ENCODE measurements around the gene AUTS2. TPM values are rescaled to one million over a fixed set of nuclear protein-coding genes. Genes with fewer than 3 reads are reported as not detected.

Gene AUTS2
- total RNA-seq, 1 experiment from 2014 or later: 42.1 TPM

- H3K9me3 ChIP-seq (ENCODE audit: low read depth, low read length, poor library complexity, severe bottlenecking): no peaks in the 10 kb centered on the region
Measured at GRCh38 chr7:69631131-69631530, 32.9 kb downstream of the AUTS2 start.

DNA sequence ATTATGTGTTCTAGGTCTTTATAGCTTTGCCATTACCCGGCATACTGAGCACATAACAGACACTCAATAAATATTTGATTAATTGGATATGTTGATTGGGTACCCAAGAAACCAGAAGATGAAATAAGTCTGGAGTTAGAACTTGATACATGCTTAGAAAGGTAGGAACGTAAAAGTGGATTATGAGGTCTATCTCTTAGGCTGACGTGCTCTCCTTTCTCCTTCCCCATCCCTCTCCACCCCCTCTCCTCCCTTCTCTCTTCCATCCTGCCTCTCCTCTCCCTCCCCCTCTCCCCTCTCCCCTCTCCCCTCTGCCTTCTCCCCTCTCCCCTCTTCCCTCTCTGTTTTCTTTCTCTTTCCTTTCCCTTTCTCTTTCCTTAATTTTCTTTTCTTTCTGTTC lies 34.0 kb downstream of the AUTS2 start:
- Histone ChIP-seq H3K9me3 (ENCODE audit: low read depth, low read length, poor library complexity, severe bottlenecking) (no peaks in the 10 kb centered on the region), H3K4me3 (ENCODE audit: low read depth, low read length, poor library complexity, severe bottlenecking) (no peak overlapping the region), H3K27me3 (replicated peaks; ENCODE audit: insufficient read depth, low read depth, low read length, poor library complexity) (no peaks in the 10 kb centered on the region), H3K27ac (ENCODE audit: low read depth, low read length, poor library complexity, severe bottlenecking) (no peak overlapping the region), H3K4me1 (ENCODE audit: insufficient read depth, low read length, poor library complexity, severe bottlenecking) (peaks cover 50% of the 10 kb centered on the region), H3K36me3 (ENCODE audit: insufficient read depth, low read length, poor library complexity, severe bottlenecking) (no peaks in the 10 kb centered on the region)
- BruUV-seq (replicated peaks): no TSS peak
- DNase-seq (ENCODE audit: low spot score): no peak
- ChIA-PET POLR2A (ENCODE audit: low non-redundant PET) (no interaction called here), CTCF (no interaction called here)
- TF ChIP-seq CTCF (conservative IDR thresholded peaks at IDR 0.05; ENCODE audit: low read depth, low read length): no peak
- TF ChIP-seq EZH2 (IDR thresholded peaks at IDR 0.05; ENCODE audit: borderline replicate concordance, low read depth, low read length, poor library complexity, severe bottlenecking): no peak
- intact Hi-C loops (cut with micrococcal nuclease; ENCODE audit: unreplicated experiment): no loop called here

More at GRCh38 chr7:69631131-69631530, 32.9 kb downstream of the AUTS2 start:
- H3K4me1 ChIP-seq (ENCODE audit: insufficient read depth, low read length, poor library complexity, severe bottlenecking): peaks cover 53% of the 10 kb centered on the region
- no peak for DNase-seq (ENCODE audit: low spot score)
- ChIA-PET POLR2A (ENCODE audit: low non-redundant PET) (no interaction called here), CTCF (no interaction called here)
- H3K27me3 ChIP-seq (replicated peaks; ENCODE audit: insufficient read depth, low read depth, low read length, poor library complexity): no peaks in the 10 kb centered on the region
- no TSS peak for BruUV-seq (replicated peaks)
- H3K27ac ChIP-seq (ENCODE audit: low read depth, low read length, poor library complexity, severe bottlenecking): no peak overlapping the region
- TF ChIP-seq CTCF (conservative IDR thresholded peaks at IDR 0.05; ENCODE audit: low read depth, low read length) (no peak), EZH2 (IDR thresholded peaks at IDR 0.05; ENCODE audit: borderline replicate concordance, low read depth, low read length, poor library complexity, severe bottlenecking) (no peak)
- intact Hi-C loops (cut with micrococcal nuclease; ENCODE audit: unreplicated experiment): no loop called here
- no peaks in the 10 kb centered on the region for H3K36me3 ChIP-seq (ENCODE audit: insufficient read depth, low read length, poor library complexity, severe bottlenecking)
- no peak overlapping the region for H3K4me3 ChIP-seq (ENCODE audit: low read depth, low read length, poor library complexity, severe bottlenecking)

GRCh38 chr7:69633122-69633831 lies 35.0 kb downstream of the AUTS2 start:
- BruUV-seq (replicated peaks): no TSS peak
- ChIA-PET POLR2A (ENCODE audit: low non-redundant PET) (no interaction called here), CTCF (no interaction called here)
- Histone ChIP-seq H3K27me3 (replicated peaks; ENCODE audit: insufficient read depth, low read depth, low read length, poor library complexity) (no peaks in the 10 kb centered on the region), H3K27ac (ENCODE audit: low read depth, low read length, poor library complexity, severe bottlenecking) (no peak overlapping the region), H3K36me3 (ENCODE audit: insufficient read depth, low read length, poor library complexity, severe bottlenecking) (no peaks in the 10 kb centered on the region), H3K4me3 (ENCODE audit: low read depth, low read length, poor library complexity, severe bottlenecking) (no peak overlapping the region), H3K9me3 (ENCODE audit: low read depth, low read length, poor library complexity, severe bottlenecking) (no peaks in the 10 kb centered on the region), H3K4me1 (ENCODE audit: insufficient read depth, low read length, poor library complexity, severe bottlenecking) (peaks cover 41% of the 10 kb centered on the region)
- intact Hi-C loops (cut with micrococcal nuclease; ENCODE audit: unreplicated experiment): no loop called here
- DNase-seq (ENCODE audit: low spot score): no peak
- TF ChIP-seq CTCF (conservative IDR thresholded peaks at IDR 0.05; ENCODE audit: low read depth, low read length) (no peak), EZH2 (IDR thresholded peaks at IDR 0.05; ENCODE audit: borderline replicate concordance, low read depth, low read length, poor library complexity, severe bottlenecking) (no peak)

Measured in A673 (cell line).